Endothelial cell of umbilical vein (primary cell): Measurements from ENCODE around the gene ZBTB37. TPM values are rescaled to one million over a fixed set of nuclear protein-coding genes. Genes with fewer than 3 reads are reported as not detected.

ENCODE experiments used
- BruUV-seq: library from RNA; stranded (reverse); fragments of 400-500 nt; replicated peaks from 2 replicates; lab custom pipeline; 2021; lab: Mats Ljungman, UMichigan
- CTCF ChIA-PET: fragments of 300-600, 350-600 bp; sonication (Branson Sonifier 250); formaldehyde crosslinking; loops from one replicate; lab custom pipeline; 2021; ENCODE audit warnings: antibody characterized with exemption, inconsistent platforms; lab: Charles Lee
- POLR2A ChIA-PET: fragments of 300-600, 350-600 bp; sonication (Branson Sonifier 250); formaldehyde crosslinking; loops from one replicate; lab custom pipeline; 2021; ENCODE audit warnings: antibody characterized with exemption, inconsistent platforms; lab: Charles Lee
- DNase-seq: peaks from one replicate; pipeline ENCODE4 v3.0.0-alpha.2; 2011; ENCODE audit warnings: low read depth, low spot score
- FAIRE-seq: peaks from 2 replicates; lab custom pipeline; 2011; peaks lifted over from hg19 to GRCh38; lab: Jason Lieb, UNC
- H2AFZ ChIP-seq: 2 replicates; pipeline ENCODE4 v1.6.0; 2012; ENCODE audit warnings: low read depth, low read length, control low read depth, inconsistent platforms
- H3K27ac ChIP-seq: 2 replicates; pipeline ENCODE4 v1.5.1; 2011; ENCODE audit warnings: low read depth, mild to moderate bottlenecking, control low read depth, low read length, moderate library complexity; ENCODE audit not compliant: insufficient read depth
- H3K27me3 ChIP-seq, 2 experiments: 2 replicates each; pipeline versions ENCODE4 v1.6.0 to v1.6.1; 2011; ENCODE audit warnings: low read length in 2 of 2, mixed read lengths in 1 of 2; ENCODE audit not compliant: control insufficient read depth in 2 of 2, insufficient read depth in 2 of 2
- H3K36me3 ChIP-seq, 2 experiments: 2 replicates in 1 of 2; 3 replicates in 1 of 2; pipeline ENCODE4 v1.5.1; 2011; ENCODE audit warnings: low read length in 2 of 2, mild to moderate bottlenecking in 1 of 2, moderate library complexity in 1 of 2; ENCODE audit not compliant: control insufficient read depth in 2 of 2, insufficient read depth in 2 of 2; ENCODE audit errors: extremely low read depth in 1 of 2
- H3K4me1 ChIP-seq: 3 replicates; pipeline ENCODE4 v1.5.1; 2011; ENCODE audit warnings: mild to moderate bottlenecking, low read length; ENCODE audit not compliant: control insufficient read depth, insufficient read depth; ENCODE audit errors: extremely low read depth
- H3K4me2 ChIP-seq: 2 replicates; pipeline ENCODE4 v1.6.1; 2011; ENCODE audit warnings: low read length, control low read depth, mixed read lengths; ENCODE audit not compliant: insufficient read depth
- H3K4me3 ChIP-seq, 3 experiments: fragments of 200-600 bp in 1 of 3; sonication (generic), shearing (Covaris generic) in 1 of 3; replicated peaks in 1 of 3; 2 replicates each; pipeline ENCODE4 v1.5.1; 2011 to 2016; ENCODE audit warnings: control low read depth in 3 of 3, low read length in 3 of 3, mild to moderate bottlenecking in 2 of 3, inconsistent platforms in 1 of 3, low read depth in 1 of 3, moderate library complexity in 1 of 3; ENCODE audit not compliant: insufficient read depth in 1 of 3
- H3K79me2 ChIP-seq: 2 replicates; pipeline ENCODE4 v1.6.0; 2012; ENCODE audit warnings: low read length, inconsistent platforms; ENCODE audit not compliant: control insufficient read depth, insufficient read depth
- H3K9ac ChIP-seq: replicated peaks from 2 replicates; pipeline ENCODE3; 2011; ENCODE audit warnings: low read length, control low read depth; ENCODE audit not compliant: insufficient read depth; ENCODE audit errors: extremely low read depth
- H3K9me1 ChIP-seq: replicated peaks from 3 replicates; pipeline ENCODE4 v1.6.0; 2011; ENCODE audit warnings: mild to moderate bottlenecking, low read length; ENCODE audit not compliant: control insufficient read depth, insufficient read depth; ENCODE audit errors: extremely low read depth
- H3K9me3 ChIP-seq: replicated peaks from 2 replicates; pipeline ENCODE4 v1.5.1; 2012; ENCODE audit warnings: low read length, inconsistent platforms; ENCODE audit not compliant: control insufficient read depth, insufficient read depth
- H4K20me1 ChIP-seq: replicated peaks from 2 replicates; pipeline ENCODE3; 2011; ENCODE audit warnings: mild to moderate bottlenecking, low read length; ENCODE audit not compliant: control insufficient read depth, insufficient read depth; ENCODE audit errors: extremely low read depth
- POLR2A ChIP-seq: IDR thresholded peaks from 2 replicates; pipeline ENCODE4 v1.6.1; 2012; ENCODE audit warnings: low read depth, mild to moderate bottlenecking, control low read depth, low read length
- POLR2AphosphoS5 ChIP-seq: IDR thresholded peaks from 2 replicates; pipeline ENCODE4 v1.6.1; 2012; ENCODE audit warnings: low read depth, mild to moderate bottlenecking, control low read depth, low read length, moderate library complexity; ENCODE audit not compliant: insufficient read depth
- dilution Hi-C: fragments of 300-500 bp; cut with MboI; formaldehyde crosslinking; loops from one replicate; pipeline ENCODE4 v1.15.0; 2019; ENCODE audit warnings: low sequenced_read_pairs; ENCODE audit not compliant: extremely low pct_ligation_motif_present
- intact Hi-C: fragments of 100-400 bp; cut with micrococcal nuclease; formaldehyde crosslinking; loops from one replicate; pipeline ENCODE4 v1.10.0; 2022
- polyA plus RNA-seq, 4 experiments: library from polyadenylated mRNA; depleted of rRNA in 3 of 4; stranded (reverse) in 3 of 4; unstranded in 1 of 4; fragments of >200 nt; gene quantifications; 2 replicates each; pipeline versions ENCODE4 v1.2.1 to v1.2.3, GENCODE V29; 2011 to 2012; ENCODE audit warnings: missing spikeins in 1 of 4
- total RNA-seq: library from RNA; stranded (reverse); gene quantifications from 2 replicates; pipeline ENCODE4 v1.2.3, GENCODE V29; 2021
- TF ChIP-seq, protein P1 (sequence below), 2 donors: IDR thresholded peaks; 1 replicate in 1 of 2; 2 replicates in 1 of 2; pipeline ENCODE4 v1.5.1; 2011; ENCODE audit warnings: low read length in 2 of 2, mild to moderate bottlenecking in 2 of 2, moderate library complexity in 2 of 2, control low read depth in 1 of 2, inconsistent platforms in 1 of 2, low read depth in 1 of 2; ENCODE audit not compliant: insufficient read depth in 1 of 2; ENCODE audit errors: extremely low read depth in 1 of 2
- TF ChIP-seq, protein P2 (sequence below): IDR thresholded peaks from 2 replicates; pipeline ENCODE4 v1.6.1; 2011; ENCODE audit not compliant: insufficient read depth, insufficient read length

ZBTB37 gene
- total and polyA plus RNA-seq, 2 donors (not counting 3 experiments of a cell fraction or from before 2014, with no cell fraction given), result 0.94 to 5.9 TPM

DNA sequence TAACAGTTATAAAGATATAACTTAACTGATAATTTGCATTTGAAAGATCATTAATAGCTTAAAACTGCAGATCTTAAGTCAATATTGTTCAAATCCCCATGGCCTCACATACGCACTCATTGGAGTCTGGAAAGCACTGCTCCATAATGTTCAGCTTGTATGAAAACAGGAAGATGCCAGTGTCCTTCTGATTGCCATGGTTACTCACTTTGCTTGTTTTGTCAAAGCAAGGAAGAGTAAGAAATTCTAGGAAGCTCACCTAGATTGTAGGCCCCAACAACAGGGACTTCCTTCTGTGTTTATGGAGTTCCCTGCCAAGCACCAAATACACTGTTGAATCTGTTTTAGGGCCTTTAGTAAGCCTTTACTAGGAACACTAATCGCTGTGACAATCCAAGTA lies 11.3 kb upstream of the ZBTB37 start:
- POLR2A ChIA-PET, result interaction anchor here (2.2 kb wide), 1 partner anchor 11 kb away, joined by 5 read pairs; the partner anchor contains the start of gene ZBTB37
- FAIRE-seq (no peak), DNase-seq (peak; percentile 57)
- CTCF ChIA-PET, result no interaction called here
- Histone ChIP-seq H4K20me1 (no peaks in the 10 kb centered on the region), H3K4me3 (no peak overlapping the region), H3K9ac (no peak overlapping the region), H3K4me1 (peaks cover 15% of the 10 kb centered on the region), H3K27ac (no peak overlapping the region), H3K27me3 (no peaks in the 10 kb centered on the region), H3K36me3 (peaks cover 0 to 10% of the 10 kb centered on the region in 2 experiments), H3K4me2 (no peak overlapping the region), H3K79me2 (no peaks in the 10 kb centered on the region), H2AFZ (no peak overlapping the region), H3K9me1 (no peaks in the 10 kb centered on the region), H3K9me3 (no peaks in the 10 kb centered on the region)
- no TSS peak for BruUV-seq
- dilution Hi-C loops (no loop called here), intact Hi-C loops (no loop called here)
- TF ChIP-seq POLR2A, result peak; percentile 34
- TF ChIP-seq, protein P1, sequence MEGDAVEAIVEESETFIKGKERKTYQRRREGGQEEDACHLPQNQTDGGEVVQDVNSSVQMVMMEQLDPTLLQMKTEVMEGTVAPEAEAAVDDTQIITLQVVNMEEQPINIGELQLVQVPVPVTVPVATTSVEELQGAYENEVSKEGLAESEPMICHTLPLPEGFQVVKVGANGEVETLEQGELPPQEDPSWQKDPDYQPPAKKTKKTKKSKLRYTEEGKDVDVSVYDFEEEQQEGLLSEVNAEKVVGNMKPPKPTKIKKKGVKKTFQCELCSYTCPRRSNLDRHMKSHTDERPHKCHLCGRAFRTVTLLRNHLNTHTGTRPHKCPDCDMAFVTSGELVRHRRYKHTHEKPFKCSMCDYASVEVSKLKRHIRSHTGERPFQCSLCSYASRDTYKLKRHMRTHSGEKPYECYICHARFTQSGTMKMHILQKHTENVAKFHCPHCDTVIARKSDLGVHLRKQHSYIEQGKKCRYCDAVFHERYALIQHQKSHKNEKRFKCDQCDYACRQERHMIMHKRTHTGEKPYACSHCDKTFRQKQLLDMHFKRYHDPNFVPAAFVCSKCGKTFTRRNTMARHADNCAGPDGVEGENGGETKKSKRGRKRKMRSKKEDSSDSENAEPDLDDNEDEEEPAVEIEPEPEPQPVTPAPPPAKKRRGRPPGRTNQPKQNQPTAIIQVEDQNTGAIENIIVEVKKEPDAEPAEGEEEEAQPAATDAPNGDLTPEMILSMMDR (IDR thresholded peaks at IDR 0.05; ENCODE audit: extremely low read depth in 1 of 2, insufficient read depth in 1 of 2, low read depth in 1 of 2, low read length in 2 of 2), result no peak

DNA sequence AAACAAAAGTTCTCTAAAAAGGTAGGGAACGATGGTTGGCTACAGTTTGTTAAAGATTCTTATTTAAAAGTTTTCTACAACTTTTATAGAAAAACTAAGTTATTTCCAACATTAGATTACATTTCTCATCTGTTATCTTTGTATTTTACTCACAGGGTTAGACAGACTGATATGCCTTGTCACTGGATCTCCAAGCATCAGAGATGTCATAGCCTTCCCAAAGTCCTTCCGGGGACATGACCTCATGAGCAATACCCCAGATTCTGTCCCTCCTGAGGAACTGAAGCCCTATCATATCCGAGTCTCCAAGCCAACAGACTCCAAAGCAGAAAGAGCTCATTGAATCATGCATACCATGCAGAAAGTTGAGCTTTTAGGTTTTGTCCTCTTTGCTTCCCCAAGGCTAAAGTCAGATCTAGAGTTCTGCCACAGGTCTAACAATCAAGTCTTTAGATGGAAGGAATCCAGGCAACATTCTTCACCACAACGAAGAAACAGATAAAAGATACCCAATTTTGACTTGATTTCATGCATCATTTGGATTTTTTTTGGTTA lies 10.7 kb upstream of the ZBTB37 start:
- no peak for FAIRE-seq
- no TSS peak for BruUV-seq
- no peak overlapping the region for H2AFZ ChIP-seq
- peaks cover 15% of the 10 kb centered on the region for H3K4me1 ChIP-seq
- no peak overlapping the region for H3K27ac ChIP-seq
- dilution Hi-C loops, result no loop called here
- no peaks in the 10 kb centered on the region for H4K20me1 ChIP-seq
- no peak overlapping the region for H3K4me3 ChIP-seq
- TF ChIP-seq POLR2A (peak; percentile 14), POLR2AphosphoS5 (peak; percentile 16)
- TF ChIP-seq, protein P2, sequence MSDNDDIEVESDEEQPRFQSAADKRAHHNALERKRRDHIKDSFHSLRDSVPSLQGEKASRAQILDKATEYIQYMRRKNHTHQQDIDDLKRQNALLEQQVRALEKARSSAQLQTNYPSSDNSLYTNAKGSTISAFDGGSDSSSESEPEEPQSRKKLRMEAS, result no peak
- no peak for DNase-seq
- CTCF ChIA-PET, result interaction anchor here (0.6 kb wide), 1 partner anchor 169 kb away, joined by 3 read pairs; no protein-coding TSS in a partner anchor
- intact Hi-C loops, result no loop called here
- H3K9ac ChIP-seq, result no peak overlapping the region
- H3K9me3 ChIP-seq, result no peaks in the 10 kb centered on the region
- H3K9me1 ChIP-seq, result no peaks in the 10 kb centered on the region
- peaks cover 0 to 10% of the 10 kb centered on the region in 2 experiments for H3K36me3 ChIP-seq
- H3K4me2 ChIP-seq, result no peak overlapping the region
- POLR2A ChIA-PET, result interaction anchor here (2.2 kb wide), 1 partner anchor 11 kb away, joined by 5 read pairs; the partner anchor contains the start of gene ZBTB37
- H3K27me3 ChIP-seq, result no peaks in the 10 kb centered on the region
- no peaks in the 10 kb centered on the region for H3K79me2 ChIP-seq
